Type B pancreatic cell (in vitro differentiated cells): ENCODE measurements around the gene PLCB1. TPM values are rescaled to one million over a fixed set of nuclear protein-coding genes. Genes with fewer than 3 reads are reported as not detected.

Source experiments
- DNase-seq: peaks from one replicate; pipeline ENCODE4 v3.0.0; 2021; ENCODE audit warnings: mixed read lengths; ENCODE audit not compliant: unreplicated experiment; ENCODE audit errors: extremely low spot score
- H3K27ac Mint-ChIP-seq: 2 replicates; pipeline ENCODE4 v1.8.0; 2021; ENCODE audit warnings: mild to moderate bottlenecking, mixed read lengths
- H3K27me3 Mint-ChIP-seq: 2 replicates; pipeline ENCODE4 v1.8.0; 2021; ENCODE audit warnings: mixed read lengths
- H3K36me3 Mint-ChIP-seq: 2 replicates; pipeline ENCODE4 v1.8.0; 2021; ENCODE audit warnings: mixed read lengths
- H3K4me1 Mint-ChIP-seq: one replicate; pipeline ENCODE4 v1.8.0; 2021; ENCODE audit warnings: mixed read lengths; ENCODE audit not compliant: unreplicated experiment
- H3K4me3 Mint-ChIP-seq: 2 replicates; pipeline ENCODE4 v1.8.0; 2021; ENCODE audit warnings: mild to moderate bottlenecking, mixed read lengths
- H3K9me3 Mint-ChIP-seq: 2 replicates; pipeline ENCODE4 v1.8.0; 2021; ENCODE audit warnings: mixed read lengths
- total RNA-seq: library from RNA; stranded (reverse); gene quantifications from 2 replicates; pipeline ENCODE4 v1.2.1, GENCODE V29; 2021; ENCODE audit warnings: low replicate concordance
- TF ChIP-seq, protein P1 (sequence below): fragments of 200-600 bp; sonication (generic); conservative IDR thresholded peaks from 2 replicates; pipeline ENCODE4 v1.5.0; 2021; ENCODE audit warnings: antibody characterized with exemption, mild to moderate bottlenecking

The PLCB1 gene
- total RNA-seq, 1 donor from 2014 or later = 17.9 TPM

DNA sequence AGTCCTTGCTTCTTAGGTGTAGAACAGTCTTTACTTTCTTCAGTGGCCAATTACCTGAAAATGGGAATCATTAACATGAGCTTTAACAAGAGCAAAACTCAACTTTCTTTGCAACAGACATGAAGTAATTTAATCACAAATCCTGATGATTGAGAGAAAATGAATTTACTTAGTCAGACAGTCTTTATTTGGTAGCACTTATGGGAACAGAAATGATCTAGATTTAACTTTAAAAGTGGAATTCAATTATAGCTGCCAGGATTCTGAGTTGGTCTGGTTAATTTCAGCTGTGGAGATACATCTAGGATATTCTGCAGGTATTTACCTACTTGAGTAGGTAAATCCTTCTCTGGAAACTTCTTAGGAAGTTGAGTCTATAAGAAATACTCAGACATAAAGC, 492.6 kb downstream of the PLCB1 start:
- DNase-seq = no peak
- Mint-ChIP-seq H3K9me3 (no peaks in the 10 kb centered on the region), H3K36me3 (no peaks in the 10 kb centered on the region), H3K27me3 (no peaks in the 10 kb centered on the region), H3K4me3 (no peak overlapping the region), H3K4me1 (peaks cover 17% of the 10 kb centered on the region), H3K27ac (no peak overlapping the region)
- TF ChIP-seq, protein P1, sequence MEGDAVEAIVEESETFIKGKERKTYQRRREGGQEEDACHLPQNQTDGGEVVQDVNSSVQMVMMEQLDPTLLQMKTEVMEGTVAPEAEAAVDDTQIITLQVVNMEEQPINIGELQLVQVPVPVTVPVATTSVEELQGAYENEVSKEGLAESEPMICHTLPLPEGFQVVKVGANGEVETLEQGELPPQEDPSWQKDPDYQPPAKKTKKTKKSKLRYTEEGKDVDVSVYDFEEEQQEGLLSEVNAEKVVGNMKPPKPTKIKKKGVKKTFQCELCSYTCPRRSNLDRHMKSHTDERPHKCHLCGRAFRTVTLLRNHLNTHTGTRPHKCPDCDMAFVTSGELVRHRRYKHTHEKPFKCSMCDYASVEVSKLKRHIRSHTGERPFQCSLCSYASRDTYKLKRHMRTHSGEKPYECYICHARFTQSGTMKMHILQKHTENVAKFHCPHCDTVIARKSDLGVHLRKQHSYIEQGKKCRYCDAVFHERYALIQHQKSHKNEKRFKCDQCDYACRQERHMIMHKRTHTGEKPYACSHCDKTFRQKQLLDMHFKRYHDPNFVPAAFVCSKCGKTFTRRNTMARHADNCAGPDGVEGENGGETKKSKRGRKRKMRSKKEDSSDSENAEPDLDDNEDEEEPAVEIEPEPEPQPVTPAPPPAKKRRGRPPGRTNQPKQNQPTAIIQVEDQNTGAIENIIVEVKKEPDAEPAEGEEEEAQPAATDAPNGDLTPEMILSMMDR = no peak

DNA sequence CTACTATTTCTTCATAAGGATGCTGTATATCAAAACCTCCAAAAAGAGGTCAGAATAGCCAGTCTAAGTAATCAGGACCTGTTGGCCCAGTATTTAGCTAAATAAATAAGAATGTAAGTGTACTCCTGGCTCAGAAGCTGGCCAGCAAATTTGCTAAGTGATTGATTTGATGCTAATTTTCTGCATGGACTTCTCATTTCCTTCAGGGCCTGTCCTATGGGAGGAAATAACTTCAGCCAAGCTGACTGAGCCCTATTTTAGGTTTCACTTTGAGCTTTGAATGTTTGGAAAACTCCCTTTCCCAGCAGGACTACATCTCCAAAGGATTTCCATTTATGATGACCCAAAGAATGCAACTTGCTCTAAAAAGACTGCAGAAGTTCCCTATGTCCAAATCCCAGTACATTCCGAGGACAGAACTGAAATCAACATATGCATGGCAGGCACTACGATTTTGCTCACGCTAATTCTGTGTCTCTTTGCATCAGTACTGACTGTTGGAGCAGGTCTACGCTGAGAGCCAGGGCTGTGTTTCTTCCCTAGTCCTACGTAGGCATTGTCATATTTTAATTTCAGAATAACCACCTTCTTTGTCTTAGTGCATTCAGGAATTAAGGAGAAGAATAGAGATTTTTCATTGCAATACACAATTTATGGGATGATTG, 495.4 kb downstream of the PLCB1 start:
- H3K9me3 Mint-ChIP-seq = no peaks in the 10 kb centered on the region
- H3K27ac Mint-ChIP-seq = no peak overlapping the region
- no peak for DNase-seq
- H3K4me1 Mint-ChIP-seq = peaks cover 11% of the 10 kb centered on the region
- no peaks in the 10 kb centered on the region for H3K36me3 Mint-ChIP-seq
- TF ChIP-seq, protein P1 = no peak
- H3K4me3 Mint-ChIP-seq = no peak overlapping the region
- H3K27me3 Mint-ChIP-seq = no peaks in the 10 kb centered on the region

DNA sequence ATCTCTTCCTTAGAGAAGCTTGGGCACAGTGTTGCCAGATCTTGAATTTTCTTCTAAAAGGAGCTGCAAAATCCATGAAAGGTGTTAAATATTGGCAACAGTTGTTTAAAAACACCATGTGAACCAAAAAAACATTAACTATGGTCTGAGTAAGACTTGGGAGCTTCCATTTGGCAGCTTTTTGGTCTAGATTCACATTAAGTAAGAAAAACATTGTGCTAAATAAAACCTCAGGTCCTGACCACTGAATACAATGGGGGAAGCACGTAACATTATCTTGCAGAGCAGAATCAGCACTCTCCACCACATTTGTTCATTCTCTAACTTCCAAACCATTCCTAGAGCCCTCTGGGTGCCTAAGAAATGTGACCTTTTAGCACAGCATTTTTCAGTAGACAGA, 499.2 kb downstream of the PLCB1 start:
- Mint-ChIP-seq H3K9me3 (no peaks in the 10 kb centered on the region), H3K36me3 (no peaks in the 10 kb centered on the region), H3K4me1 (peaks cover 11% of the 10 kb centered on the region), H3K27ac (no peak overlapping the region), H3K27me3 (no peaks in the 10 kb centered on the region), H3K4me3 (no peak overlapping the region)
- TF ChIP-seq, protein P1 = no peak
- DNase-seq = no peak

DNA sequence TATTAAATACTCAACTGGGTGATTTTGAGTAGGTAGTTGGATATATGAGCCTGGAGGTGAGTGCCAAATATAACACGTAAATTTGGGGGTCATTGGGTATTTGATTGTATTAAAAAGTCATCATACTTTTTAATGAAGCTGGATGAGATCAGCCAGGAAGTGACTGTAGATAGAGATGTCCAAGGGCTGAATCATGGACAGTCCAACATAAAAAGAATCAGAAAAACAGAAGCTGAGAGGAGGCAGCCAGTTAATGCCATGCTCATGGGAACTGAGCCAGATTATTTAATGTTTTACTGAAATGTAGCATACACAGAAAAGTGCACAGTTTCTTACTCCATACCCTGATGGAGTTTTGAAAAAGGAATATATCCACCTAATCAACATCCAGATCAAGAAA, 501.3 kb downstream of the PLCB1 start:
- TF ChIP-seq, protein P1 = no peak
- H3K9me3 Mint-ChIP-seq = no peaks in the 10 kb centered on the region
- H3K27me3 Mint-ChIP-seq = no peaks in the 10 kb centered on the region
- H3K36me3 Mint-ChIP-seq = no peaks in the 10 kb centered on the region
- H3K4me1 Mint-ChIP-seq = no peaks in the 10 kb centered on the region
- no peak overlapping the region for H3K27ac Mint-ChIP-seq
- no peak overlapping the region for H3K4me3 Mint-ChIP-seq
- no peak for DNase-seq

DNA sequence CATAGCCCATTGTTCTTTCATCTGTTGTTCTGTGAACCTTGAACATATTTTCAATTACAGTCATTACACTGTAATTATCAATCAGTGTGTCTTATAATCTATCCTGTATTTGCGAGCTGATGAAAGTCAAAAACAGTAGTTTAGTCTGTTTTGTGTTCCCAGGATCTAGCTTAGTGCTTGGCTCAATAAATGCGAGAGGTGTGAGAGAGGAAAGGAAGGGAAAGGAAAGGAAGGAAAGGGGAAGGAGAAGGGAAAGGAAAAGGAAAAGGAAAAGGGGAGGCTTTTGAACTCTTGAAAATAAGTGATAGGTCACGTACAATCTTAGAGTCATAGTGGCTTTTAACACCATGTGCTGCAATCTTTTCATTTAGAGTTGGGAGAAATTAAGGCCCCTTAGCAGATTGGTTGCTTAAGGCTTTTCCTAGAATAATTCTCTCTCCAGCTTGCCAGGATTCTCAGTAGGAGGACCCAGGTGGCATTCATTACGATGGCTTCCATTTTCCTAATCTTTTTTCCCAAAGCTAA, 503.0 kb downstream of the PLCB1 start:
- Mint-ChIP-seq H3K4me1 (no peaks in the 10 kb centered on the region), H3K27ac (no peak overlapping the region), H3K36me3 (no peaks in the 10 kb centered on the region), H3K9me3 (no peaks in the 10 kb centered on the region), H3K27me3 (no peaks in the 10 kb centered on the region), H3K4me3 (no peak overlapping the region)
- no peak for DNase-seq
- TF ChIP-seq, protein P1 = no peak

DNA sequence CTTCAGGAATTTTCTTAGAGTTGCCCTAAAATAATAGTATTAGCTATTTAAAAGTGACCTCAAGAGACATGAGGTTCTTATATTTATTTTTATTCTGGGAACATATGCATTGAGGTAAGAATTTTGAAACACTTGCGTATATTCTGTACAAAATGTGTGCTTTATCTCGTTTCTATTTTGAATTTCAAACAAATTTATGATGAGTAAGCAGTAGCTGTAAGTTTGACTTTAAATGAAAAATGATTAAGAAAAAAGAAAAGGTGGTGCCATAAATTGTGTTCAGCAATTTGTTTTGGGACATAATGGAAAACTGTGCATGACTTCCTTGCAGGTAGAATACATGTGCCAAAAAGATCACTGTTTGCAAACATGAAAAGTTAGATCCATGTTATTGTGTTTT, 503.8 kb downstream of the PLCB1 start:
- no peak overlapping the region for H3K27ac Mint-ChIP-seq

More for the DNA sequence above, 503.8 kb downstream of the PLCB1 start:
- TF ChIP-seq, protein P1 = no peak
- no peak for DNase-seq
- no peaks in the 10 kb centered on the region for H3K4me1 Mint-ChIP-seq
- no peaks in the 10 kb centered on the region for H3K9me3 Mint-ChIP-seq
- no peak overlapping the region for H3K4me3 Mint-ChIP-seq
- H3K36me3 Mint-ChIP-seq = no peaks in the 10 kb centered on the region
- H3K27me3 Mint-ChIP-seq = no peaks in the 10 kb centered on the region
